Ureter (tissue), 1 donor: ENCODE data around the gene C1orf174. TPM values are rescaled to one million over a fixed set of nuclear protein-coding genes. Genes with fewer than 3 reads are reported as not detected.

Experiments used
- total RNA-seq: library from RNA; stranded (reverse); gene quantifications from one replicate; pipeline ENCODE4 v1.2.4, GENCODE V29; 2023
- donor health status: DM: yes; HTN: yes; CAD: no.

C1orf174 gene
- total RNA-seq, 1 donor from 2014 or later, result 23.2 TPM

Other genes starting within 250 kb of the C1orf174 start
- 3.7 TPM for gene TP73, start 247.8 kb downstream of the C1orf174 start, total RNA-seq
- not detected for gene CCDC27, start 147.8 kb downstream of the C1orf174 start, total RNA-seq
- gene SMIM1, start 127.5 kb downstream of the C1orf174 start, total RNA-seq, result 9.6 TPM
- 54.0 TPM for gene LRRC47, start 103.8 kb downstream of the C1orf174 start, total RNA-seq
- 50.2 TPM for gene CEP104, start 43.1 kb downstream of the C1orf174 start, total RNA-seq
- gene DFFB, start 42.8 kb downstream of the C1orf174 start, total RNA-seq, result 6.1 TPM